ENCODE results near the gene TMC7.

Gene TMC7

DNA sequence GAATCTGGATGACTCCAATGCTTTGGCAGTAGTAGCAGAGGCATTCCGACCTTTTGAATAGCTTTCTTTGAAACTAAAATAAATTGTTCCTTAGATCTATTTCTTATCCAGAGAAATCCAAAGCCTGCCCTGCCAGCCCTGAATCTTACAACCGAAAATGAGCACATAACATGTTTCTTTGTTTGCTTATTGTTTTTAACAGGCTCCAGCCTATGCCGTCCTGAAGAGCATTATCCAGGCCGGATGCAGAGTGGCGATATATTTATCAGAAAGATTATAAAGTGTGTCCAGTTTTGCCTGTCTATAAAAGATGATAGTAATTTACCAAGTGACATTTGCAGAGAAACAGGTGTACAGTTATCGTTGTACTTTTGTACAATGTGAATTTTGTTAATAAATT lies 94.1 kb downstream of the TMC7 start:
- Mint-ChIP-seq H3K36me3 (ENCODE audit: low read depth) (peaks cover 71% of the 10 kb centered on the region), H3K27ac (no peak overlapping the region), H3K27me3 (ENCODE audit: low read depth, poor library complexity) (no peaks in the 10 kb centered on the region), H3K4me3 (no peak overlapping the region), H3K4me1 (no peaks in the 10 kb centered on the region), H3K9me3 (peaks cover 21% of the 10 kb centered on the region)
- TF ChIP-seq CTCF (IDR thresholded peaks at IDR 0.05) = no peak
- no peak for DNase-seq

- no peak overlapping the region for H3K4me3 Mint-ChIP-seq
- no peak overlapping the region for H3K27ac Mint-ChIP-seq
- DNase-seq = no peak
- peaks cover 21% of the 10 kb centered on the region for H3K27me3 Mint-ChIP-seq (ENCODE audit: low read depth, poor library complexity)
- TF ChIP-seq CTCF (IDR thresholded peaks at IDR 0.05) = no peak
- peaks cover 44% of the 10 kb centered on the region for H3K36me3 Mint-ChIP-seq (ENCODE audit: low read depth)
- H3K9me3 Mint-ChIP-seq = peaks cover 21% of the 10 kb centered on the region
- peaks cover 7% of the 10 kb centered on the region for H3K4me1 Mint-ChIP-seq
Measured at GRCh38 chr16:19083670-19084069, 99.9 kb downstream of the TMC7 start.

DNA sequence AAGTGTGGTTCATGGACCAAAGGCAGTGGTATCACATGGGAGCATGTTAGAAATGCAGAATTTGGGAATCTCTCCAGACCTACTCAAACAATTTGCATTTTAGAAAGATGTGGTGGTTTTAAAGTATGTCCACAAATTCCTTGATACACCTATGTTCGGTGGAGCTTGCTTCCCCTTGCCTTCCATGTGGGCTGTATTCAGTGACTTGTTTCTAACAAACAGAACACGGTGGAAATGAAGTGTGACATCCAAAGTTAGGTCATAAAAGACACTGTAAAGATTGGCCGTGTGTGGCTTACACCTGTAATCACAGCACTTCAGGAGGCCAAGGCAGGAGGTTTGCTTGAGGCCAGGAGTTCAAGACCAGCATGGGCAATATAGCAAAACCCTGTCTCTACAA lies 100.4 kb downstream of the TMC7 start:
- TF ChIP-seq CTCF (IDR thresholded peaks at IDR 0.05) = no peak
- peaks cover 7% of the 10 kb centered on the region for H3K4me1 Mint-ChIP-seq
- no peak for DNase-seq
- peaks cover 21% of the 10 kb centered on the region for H3K9me3 Mint-ChIP-seq
- H3K4me3 Mint-ChIP-seq = no peak overlapping the region
- no peak overlapping the region for H3K27ac Mint-ChIP-seq
- peaks cover 39% of the 10 kb centered on the region for H3K36me3 Mint-ChIP-seq (ENCODE audit: low read depth)
- H3K27me3 Mint-ChIP-seq (ENCODE audit: low read depth, poor library complexity) = peaks cover 21% of the 10 kb centered on the region

- Mint-ChIP-seq H3K27me3 (ENCODE audit: low read depth, poor library complexity) (peaks cover 21% of the 10 kb centered on the region), H3K36me3 (ENCODE audit: low read depth) (peaks cover 31% of the 10 kb centered on the region), H3K27ac (no peak overlapping the region), H3K4me1 (peaks cover 7% of the 10 kb centered on the region), H3K4me3 (no peak overlapping the region), H3K9me3 (peaks cover 17% of the 10 kb centered on the region)
- DNase-seq = no peak
- TF ChIP-seq CTCF (IDR thresholded peaks at IDR 0.05) = no peak
Measured at GRCh38 chr16:19084879-19085278, 101.1 kb downstream of the TMC7 start.

DNA sequence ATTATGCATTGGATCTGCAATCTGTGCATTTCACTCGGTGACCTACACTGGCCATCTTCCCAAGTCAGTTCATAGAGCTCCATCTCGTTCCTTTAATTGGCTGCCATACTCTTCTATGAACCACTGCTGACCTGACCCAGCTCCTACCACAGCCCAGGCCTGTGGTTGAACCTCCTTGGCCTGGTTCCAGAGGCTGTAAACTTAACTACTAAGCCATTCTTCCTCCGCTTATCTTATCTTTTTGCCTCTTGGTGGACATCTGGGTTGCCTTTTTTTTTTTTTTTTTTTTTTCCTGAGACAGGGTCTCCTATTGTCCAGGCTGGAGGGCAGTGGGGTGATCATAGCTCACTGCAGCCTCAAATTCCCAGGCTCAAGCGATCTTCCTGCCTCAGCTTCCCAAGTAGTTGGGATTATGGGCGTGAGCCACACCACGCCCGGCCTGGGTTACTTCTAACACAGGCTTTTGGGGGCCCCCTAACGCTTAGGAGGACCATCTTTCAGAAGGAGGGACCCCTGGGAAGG lies 102.0 kb downstream of the TMC7 start:
- Mint-ChIP-seq H3K27ac (no peak overlapping the region), H3K4me3 (peak overlapping the region; percentile 77), H3K36me3 (ENCODE audit: low read depth) (peaks cover 25% of the 10 kb centered on the region), H3K27me3 (ENCODE audit: low read depth, poor library complexity) (peaks cover 21% of the 10 kb centered on the region), H3K9me3 (peaks cover 14% of the 10 kb centered on the region), H3K4me1 (peaks cover 7% of the 10 kb centered on the region)
- no peak for TF ChIP-seq CTCF (IDR thresholded peaks at IDR 0.05)
- DNase-seq = no peak

Measured in nephron progenitor cell (in vitro differentiated cells).